NCI-H1105 (cell line): Measurements from ENCODE around the gene MAN2A2.
A peak's percentile ranks its signal among the peaks of the same experiment; 100 is the strongest.
"Not testable (repeated sequence)": the region's sequence is repeated elsewhere in the genome, so short reads cannot be mapped to it uniquely, and the experiment has no call there.

Experiments used
- DNase-seq: peaks from one replicate; lab custom pipeline; 2025; lab: John Stamatoyannopoulos, UW

The MAN2A2 gene

GRCh38 chr15:90921887-90922286 is 18.8 kb downstream of the MAN2A2 start:
- DNase-seq: no peak

GRCh38 chr15:90922712-90923322 is 19.7 kb downstream of the MAN2A2 start:
- not testable (repeated sequence) for DNase-seq

GRCh38 chr15:90924375-90924774 is 21.3 kb downstream of the MAN2A2 start:
- no peak for DNase-seq

DNA sequence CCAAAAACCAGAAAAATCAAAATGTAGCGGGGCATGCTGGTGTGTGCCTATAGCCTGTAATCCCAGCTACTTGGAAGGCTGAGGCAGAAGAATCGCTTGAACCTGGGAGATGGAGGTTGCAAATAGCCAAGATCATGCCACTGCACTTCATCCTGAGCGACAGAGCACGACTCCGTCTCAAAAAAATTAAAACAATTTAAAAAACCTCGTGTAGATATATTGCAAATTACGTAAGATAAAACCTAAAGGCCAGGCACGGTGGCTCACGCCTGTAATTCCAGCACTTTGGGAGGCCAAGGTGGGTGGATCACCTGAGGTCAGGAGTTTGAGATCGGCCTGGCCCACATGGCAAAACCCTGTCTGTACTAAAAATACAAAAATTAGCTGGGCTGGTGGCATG is 23.7 kb downstream of the MAN2A2 start:
- not testable (repeated sequence) for DNase-seq

DNA sequence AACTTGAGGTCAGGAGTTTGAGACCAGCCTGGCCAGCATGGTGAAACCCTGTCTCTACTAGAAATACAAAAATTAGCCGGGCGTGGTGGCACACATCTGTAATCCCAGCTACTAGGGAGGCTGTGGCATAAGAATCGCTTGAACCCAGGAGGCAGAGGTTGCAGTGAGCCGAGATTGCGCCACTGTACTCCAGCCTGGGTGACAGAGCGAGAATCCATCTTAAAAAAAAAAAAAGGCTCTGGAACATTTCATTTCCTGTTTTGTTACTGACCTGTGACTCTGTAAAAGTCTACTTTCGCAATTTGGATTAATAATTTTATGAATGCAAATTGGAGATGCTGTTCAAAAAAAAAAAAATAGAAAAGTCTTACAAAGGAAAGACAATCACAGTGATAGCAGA is 25.0 kb downstream of the MAN2A2 start:
- not testable (repeated sequence) for DNase-seq

GRCh38 chr15:90929246-90930019 is 26.3 kb downstream of the MAN2A2 start:
- no peak for DNase-seq

DNA sequence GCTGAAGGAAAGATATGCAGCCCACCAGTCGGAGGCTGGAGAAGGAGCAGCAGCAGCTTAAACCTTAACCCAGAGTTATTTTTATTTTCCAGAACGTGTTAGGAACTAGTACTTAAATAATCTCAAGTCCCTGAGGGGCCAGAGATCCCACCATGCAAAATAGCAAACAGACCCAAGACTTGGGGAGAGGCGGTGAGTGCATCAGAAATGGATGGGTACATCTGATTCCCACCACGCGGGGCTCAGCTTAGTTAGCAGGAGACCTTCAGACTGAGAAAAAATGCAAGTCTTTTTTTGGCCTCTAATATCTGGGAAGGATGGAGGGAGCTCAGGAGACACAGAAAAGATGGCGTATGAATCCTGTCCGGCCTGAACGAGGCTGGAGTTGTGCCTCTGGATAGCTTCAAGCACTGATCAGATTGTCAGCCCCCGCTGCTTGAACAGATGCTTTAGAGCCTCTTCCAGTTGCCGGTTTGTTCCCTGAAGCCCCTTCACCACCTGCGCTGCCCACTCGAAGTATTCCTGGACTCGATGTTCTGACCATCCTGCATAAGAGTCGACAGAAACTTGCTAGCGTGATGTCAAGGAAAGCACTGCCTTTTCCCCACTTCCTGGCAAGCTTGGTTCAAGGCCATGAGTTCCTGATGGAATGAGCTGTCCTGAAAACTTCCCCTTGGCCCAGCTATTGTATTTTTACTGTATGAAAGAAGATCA is 27.9 kb downstream of the MAN2A2 start:
- no peak for DNase-seq

DNA sequence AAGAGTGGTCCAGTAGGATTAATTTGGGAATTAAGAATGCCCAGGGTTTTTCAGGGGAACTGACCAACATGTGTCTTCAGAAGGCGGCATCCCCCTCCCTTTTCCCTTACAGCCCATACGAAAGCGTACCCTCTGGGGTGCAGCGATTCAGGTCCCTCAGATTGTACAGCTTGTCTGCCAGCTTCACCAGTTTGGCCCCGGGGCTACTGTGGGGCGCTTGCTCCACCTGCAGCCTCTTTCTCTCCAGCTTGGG is 28.4 kb downstream of the MAN2A2 start:
- DNase-seq: no peak

DNA sequence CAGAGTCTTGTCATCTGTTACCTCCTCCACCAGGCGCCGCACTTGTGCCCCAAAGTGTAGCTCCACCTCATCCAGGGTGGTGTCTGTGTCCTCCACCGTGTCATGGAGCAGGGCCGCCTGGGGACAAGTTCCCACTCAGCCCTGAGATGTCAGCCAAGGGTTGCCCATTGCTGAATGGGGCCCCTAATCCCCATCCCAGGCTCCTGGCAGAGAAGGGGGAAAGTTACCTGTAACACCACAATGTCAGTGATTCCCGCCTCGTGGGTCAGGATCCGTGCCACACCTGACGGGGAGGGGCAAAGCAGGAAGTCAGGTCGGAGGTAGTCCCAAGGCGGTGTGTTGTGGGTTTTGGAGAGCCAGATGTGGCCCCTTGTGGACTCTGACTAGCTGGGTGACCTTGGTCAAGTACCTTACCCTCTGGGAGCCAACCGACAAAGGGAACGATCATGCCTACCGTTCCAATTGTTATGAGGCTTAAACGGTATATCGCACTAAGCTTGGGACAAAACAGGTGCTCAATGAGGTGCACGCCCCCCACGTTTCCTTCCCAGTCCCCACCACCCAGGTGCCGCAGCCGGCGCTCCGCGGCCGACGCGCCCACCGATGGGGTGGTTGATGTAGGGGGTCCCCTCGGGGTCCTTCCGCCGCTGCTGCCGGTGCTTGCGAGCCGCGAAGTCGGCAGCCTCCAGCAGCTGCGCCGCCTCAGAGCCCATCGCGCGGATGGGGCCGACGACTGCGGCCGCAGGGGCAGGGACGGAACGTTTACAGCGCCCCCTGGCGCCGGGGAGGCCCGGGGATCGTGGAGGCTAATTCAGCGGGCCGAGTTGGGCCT is 28.9 kb downstream of the MAN2A2 start, which contains the start of gene HDDC3:
TSS of gene HDDC3 (minus strand) at position 722 of the 832 bp plus-strand sequence. CDS start at position 713, 9 bp downstream.
- peak; percentile 71 for DNase-seq

DNA sequence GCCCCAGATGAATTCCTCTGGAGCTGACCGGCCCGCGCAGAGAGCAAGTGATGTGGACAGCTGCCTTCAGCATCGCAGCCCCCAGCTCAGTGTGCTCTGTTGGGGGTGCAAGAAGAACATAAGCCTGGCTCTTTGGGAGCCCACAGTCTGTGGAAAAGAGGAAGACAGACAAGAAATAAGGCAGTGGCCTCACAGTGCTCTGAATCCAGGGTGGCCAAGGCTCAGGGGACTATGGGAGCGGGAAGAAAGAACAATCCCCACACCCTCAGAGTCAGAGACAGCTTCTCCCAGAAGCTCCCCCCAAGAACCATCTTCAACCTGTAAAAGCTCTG is 29.5 kb downstream of the MAN2A2 start:
- no peak for DNase-seq

DNA sequence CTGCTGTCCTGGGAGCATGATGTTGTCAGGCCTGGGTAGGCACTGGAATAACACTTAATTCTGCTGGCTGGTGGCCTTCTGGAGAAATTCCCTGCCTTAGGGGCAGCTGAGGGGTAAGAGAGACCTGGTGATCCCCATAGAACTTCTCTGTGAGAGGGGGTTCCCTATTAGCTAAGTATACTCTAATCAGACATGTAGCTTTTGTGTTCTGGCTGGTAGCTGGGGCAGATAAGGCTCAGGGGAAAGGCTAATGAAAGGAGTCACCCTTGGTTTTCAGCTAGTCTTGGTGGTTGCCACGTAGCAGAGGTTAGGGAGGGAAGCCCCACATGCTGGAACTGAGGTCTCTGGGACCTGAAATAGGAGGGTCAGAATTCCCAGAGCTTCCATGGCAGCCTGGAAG is 30.2 kb downstream of the MAN2A2 start:
- DNase-seq: no peak

- peak; percentile 66 for DNase-seq
Observed at GRCh38 chr15:90934256-90934948, 31.3 kb downstream of the MAN2A2 start.

DNA sequence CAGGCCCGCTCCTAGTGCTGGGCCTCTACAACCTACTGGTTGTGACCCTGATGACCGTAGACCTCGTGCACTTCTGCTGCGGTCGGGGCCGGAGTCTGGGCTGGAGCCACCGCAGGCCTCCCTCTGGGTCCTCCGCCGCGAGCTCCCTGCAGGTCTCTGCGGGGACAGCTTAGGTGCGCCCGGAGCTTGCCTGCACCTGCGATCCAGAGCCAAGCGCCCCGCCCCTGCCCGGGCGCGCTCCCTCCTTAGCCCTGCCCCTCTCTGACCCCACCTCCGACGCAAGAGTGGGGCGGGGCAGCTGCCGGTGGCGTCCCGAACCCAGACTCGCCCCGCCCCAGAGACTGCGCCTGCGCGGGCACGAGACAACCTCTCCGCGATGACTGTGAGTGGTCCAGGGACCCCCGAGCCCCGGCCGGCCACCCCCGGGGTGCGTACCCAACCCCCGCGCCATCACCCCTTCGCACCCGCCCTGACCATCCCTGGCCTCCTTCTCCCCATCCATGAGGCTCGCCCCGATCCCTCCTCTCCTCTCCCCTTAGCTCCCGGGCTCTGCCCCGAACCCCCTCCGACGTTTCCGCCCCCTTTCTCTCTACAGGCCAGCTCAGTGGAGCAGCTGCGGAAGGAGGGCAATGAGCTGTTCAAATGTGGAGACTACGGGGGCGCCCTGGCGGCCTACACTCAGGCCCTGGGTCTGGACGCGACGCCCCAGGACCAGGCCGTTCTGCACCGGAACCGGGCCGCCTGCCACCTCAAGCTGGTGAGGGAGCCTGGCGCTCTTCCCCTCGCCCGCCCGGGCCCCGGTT is 32.0 kb downstream of the MAN2A2 start, which contains the start of gene UNC45A:
TSS of gene UNC45A (plus strand) at position 337 of the 803 bp plus-strand sequence. CDS start at position 377, 40 bp downstream.
- peak; percentile 76 for DNase-seq

DNA sequence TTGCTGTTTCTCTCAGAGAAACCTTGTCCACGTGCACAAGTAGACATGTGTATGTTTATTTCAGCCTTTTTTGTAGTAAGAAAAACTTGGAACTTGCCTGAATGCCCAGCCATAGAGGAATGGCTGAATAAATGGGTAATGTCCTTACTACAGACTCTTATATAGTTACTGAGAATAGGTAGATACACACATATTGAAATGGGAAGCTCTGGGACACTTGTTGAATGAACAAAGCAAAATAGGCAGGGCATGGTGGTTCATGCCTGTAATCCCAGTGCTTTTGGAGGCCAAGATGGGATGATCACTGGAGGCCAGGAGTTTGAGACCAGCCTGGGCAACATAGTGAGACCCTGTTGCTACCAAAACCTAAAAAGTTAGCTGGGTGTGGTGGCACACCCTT is 33.7 kb downstream of the MAN2A2 start:
- DNase-seq: no peak

DNA sequence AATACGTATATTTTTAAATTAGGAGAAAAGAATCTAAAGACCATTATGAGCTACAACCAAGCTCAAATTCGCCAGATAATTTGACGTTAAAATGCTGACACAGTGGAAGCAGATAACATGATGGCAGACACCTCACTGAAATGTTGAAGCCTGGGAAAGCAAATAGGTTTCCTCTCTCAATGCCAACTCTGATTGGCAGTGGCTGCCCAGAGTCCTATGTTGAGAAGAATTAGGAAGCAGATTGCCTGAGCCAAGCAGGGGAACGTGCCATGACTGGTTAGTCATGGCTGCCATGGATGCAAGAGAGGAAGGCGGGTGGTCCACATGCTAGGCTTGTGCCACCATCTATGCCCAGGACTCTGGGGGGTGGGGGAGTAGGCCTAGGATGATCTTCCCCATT is 35.2 kb downstream of the MAN2A2 start:
- DNase-seq: no peak

GRCh38 chr15:90939756-90940155 is 36.7 kb downstream of the MAN2A2 start:
- DNase-seq: no peak

DNA sequence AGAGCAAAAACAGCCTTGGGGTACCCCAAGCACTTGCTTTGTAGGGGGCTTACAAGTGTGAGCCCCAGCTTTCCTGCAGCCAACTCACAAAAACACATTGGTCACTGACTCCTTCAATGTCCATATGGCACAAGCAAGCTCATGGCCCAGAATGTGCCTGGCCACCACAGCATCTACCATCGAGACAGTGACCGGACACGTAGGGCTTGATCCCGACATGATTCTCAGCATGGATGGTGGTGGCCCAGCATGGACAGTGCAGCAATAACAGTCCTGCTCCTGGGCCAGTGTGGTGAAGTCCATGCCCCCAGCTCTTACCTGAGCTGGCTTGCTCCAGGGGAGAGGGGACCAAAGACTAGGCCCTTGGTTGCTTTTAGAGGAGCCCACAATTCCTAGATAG is 37.9 kb downstream of the MAN2A2 start:
- no peak for DNase-seq

- DNase-seq: no peak
Observed at GRCh38 chr15:90942354-90943120, 39.4 kb downstream of the MAN2A2 start.

- no peak for DNase-seq
Observed at GRCh38 chr15:90945091-90945490, 42.0 kb downstream of the MAN2A2 start.

DNA sequence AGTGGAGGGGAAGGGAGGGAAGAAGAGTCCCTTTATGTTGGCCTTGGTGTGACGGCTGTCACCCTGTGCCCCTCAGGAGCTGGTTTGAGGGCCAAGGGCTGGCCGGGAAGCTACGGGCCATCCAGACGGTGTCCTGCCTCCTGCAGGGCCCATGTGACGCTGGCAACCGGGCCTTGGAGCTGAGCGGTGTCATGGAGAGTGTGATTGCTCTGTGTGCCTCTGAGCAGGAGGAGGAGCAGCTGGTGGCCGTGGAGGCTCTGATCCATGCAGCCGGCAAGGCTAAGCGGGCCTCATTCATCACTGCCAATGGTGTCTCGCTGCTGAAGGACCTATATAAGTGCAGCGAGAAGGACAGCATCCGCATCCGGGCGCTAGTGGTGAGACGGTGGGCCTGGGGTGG is 43.4 kb downstream of the MAN2A2 start:
- DNase-seq: no peak
